HG02588 (cell line): Measurements from ENCODE around the gene CLECL1.
"Not testable (repeated sequence)": the region's sequence is repeated elsewhere in the genome, so short reads cannot be mapped to it uniquely, and the experiment has no call there.

Experiments used
- ATAC-seq: cut with Tn5 transposase; IDR thresholded peaks from one replicate; pipeline ENCODE4 v1.9.1; 2021; ENCODE audit warnings: mild to moderate bottlenecking, moderate library complexity; ENCODE audit not compliant: unreplicated experiment

CLECL1 gene

GRCh38 chr12:9699269-9699897, 33.5 kb downstream of the CLECL1 start:
- no peak for ATAC-seq

DNA sequence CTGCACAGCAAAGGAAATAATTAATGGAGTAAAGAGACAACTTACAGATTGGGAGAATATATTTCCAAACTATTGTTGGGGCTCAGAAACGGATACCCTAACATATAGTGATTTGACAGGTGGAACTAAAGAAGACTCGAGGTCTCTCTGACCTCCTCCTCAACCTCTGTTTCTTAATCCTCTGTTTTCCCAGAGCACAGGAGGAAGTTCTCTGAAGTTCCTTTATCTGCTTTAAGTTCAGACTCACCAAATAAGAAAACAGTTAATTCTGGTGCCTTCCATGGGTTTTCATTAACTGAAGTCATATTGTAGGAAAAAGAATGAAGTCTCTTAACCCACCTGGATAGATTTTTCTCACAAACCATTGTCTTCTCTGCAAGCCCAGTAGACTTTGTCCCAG, 34.2 kb downstream of the CLECL1 start:
- no peak for ATAC-seq

DNA sequence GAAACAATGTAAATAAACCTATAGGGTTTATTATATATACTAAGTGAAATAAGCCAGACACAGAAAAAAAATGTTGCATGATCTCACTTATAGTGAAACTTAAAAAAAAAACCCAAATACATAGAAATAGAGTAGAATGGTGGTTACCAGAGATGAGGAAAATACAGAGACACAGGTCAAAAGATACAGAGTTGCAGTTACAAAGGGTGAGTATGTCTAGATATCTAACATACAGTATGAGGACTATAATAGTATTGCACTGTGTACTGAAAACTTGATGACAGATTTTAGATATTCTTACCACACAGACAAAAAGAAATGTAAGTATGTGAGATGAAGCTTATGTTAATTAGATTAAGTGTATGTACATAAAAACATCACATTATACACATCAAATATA, 35.3 kb downstream of the CLECL1 start:
- ATAC-seq: no peak

DNA sequence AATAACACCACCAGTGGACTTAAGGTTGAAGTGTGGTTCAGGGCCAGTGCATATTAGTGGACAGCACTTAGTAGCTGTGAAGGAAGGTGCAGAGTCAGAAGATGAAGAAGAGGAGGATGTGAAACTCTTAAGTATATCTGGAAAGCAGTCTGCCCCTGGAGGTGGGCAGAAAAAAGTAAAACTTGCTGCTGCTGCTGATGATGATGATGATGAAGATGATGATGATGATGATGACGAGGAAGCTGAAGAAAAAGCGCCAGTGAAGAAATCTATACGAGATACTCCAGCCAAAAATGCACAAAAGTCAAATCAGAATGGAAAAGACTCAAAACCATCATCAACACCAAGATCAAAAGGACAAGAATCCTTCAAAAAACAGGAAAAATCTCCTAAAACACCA, 37.2 kb downstream of the CLECL1 start:
- ATAC-seq: not testable (repeated sequence)

DNA sequence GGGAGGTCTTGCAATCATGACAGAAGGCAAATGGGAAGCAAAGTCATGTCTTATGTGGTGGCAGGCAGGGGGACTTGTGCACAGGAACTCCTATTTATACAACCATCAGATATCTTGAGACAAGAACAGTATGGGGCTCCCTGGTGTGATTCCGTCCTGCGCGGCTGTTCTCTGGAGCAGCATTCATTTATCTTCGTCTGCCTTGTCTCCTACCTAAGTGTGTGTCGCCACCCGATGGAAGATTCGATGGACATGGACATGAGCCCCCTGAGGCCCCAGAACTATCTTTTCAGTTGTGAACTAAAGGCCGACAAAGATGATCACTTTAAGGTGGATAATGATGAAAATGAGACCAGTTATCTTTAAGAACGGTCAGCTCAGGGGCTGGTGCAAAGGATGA, 37.7 kb downstream of the CLECL1 start:
- ATAC-seq: not testable (repeated sequence)

DNA sequence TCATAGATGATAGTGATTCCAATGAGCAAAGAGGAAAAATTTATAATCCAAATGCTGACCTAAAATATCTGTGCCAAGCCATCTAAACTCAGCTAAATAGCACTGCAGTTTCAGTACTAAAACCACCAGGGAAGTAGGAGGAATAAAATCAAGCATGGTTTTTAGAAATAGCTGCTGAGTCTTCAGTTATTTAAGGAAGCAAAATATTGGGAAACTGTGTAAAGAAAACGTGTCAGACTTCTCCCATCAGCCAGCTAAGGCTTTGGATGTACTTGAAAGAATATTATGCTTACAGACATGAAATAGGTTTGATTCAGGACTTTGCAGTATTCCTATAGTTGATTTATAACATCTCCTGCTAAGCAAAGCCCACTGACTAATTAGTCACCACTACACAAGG, 38.7 kb downstream of the CLECL1 start:
- no peak for ATAC-seq

GRCh38 chr12:9692909-9693308, 40.0 kb downstream of the CLECL1 start:
- ATAC-seq: no peak

DNA sequence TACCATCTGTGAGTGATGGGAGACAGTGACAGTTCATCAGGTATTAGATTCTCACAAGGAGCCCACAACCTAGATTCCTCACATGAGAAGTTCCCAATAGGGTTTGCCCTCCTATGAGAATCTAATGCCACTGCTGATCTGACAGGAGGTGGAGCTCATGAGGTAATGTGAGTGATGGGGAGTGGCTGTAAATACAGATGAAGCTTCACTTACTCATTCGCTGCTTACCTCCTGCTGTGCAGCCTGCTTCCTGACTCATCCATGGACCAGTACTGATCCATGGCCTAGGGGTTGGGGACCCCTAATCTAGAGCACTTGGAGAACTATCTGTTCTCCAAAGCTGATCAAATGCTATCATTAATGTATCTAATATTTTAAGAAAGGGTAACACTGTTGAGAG, 45.7 kb downstream of the CLECL1 start:
- ATAC-seq: no peak

DNA sequence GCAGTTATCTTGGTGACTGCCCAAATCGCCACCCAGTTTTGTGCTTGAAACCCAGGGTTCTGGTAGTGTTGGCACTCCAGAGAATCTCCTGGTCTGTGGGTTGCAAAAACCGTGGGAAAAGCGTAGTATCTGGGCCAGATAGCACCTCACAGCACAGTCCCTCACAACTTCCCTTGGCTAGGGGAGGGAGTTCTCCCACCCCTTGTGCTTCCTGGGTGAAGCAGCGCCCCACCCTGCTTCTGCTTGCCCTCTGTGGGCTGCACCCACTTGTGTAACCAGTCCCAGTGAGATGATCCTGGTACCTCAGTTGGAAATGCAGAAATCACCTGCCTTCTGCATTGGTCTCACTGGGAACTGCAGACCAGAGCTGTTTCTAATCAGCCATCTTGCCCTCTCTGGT, 47.0 kb downstream of the CLECL1 start:
- no peak for ATAC-seq

- not testable (repeated sequence) for ATAC-seq
Observed at GRCh38 chr12:9685366-9685765, 47.5 kb downstream of the CLECL1 start.

DNA sequence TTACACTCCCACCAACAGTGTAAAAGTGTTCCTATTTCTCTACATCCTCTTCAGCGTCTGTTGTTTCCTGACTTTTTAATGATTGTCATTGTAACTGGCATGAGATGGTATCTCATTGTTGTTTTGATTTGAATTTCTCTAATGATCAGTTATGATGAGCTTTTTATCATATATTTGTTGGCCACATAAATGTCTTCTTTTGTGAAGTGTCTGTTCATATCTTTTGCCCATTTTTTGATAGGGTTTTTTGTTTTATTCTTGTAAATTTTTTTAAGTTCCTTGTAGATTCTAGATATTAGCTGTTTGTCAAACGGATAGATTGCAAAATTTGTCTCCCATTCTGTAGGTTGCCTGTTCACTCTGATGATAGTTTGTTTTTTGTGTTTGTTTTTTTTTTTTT, 49.9 kb downstream of the CLECL1 start:
- not testable (repeated sequence) for ATAC-seq

DNA sequence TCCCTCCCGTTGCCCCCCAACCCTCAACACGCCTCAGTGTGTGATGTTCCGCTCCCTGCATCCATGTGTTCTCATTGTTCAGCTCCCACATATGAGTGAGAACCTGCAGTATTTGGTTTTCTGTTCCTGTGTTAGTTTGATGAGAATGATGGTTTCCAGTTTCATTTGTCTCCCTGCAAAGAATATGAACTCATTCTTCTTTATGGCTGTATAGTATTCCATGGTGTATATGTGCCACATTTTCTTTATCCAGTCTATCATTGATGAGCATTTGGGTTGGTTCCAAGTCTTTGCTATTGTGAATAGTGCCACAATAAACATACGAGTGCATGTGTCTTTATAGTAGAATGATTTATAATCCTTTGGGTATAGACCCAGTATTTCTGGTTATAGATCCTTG, 50.4 kb downstream of the CLECL1 start:
- not testable (repeated sequence) for ATAC-seq

DNA sequence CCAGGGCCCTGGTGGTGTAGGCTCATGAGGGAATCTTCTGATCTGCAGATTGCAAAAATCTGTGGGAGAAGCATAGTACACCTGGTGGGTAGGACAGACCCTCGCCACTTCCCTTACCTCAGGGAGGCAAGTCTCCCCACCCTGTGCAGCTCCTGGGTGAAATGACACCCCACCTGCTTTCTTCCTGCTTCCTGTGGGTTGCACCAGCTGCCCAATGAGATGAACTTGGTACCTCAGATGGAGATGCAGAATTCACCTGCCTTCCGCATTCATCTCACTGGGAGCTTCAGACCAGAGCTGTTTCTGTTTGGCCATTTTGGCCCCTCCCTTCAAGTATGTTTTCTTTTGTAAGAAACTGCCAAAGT, 58.7 kb downstream of the CLECL1 start:
- ATAC-seq: no peak

DNA sequence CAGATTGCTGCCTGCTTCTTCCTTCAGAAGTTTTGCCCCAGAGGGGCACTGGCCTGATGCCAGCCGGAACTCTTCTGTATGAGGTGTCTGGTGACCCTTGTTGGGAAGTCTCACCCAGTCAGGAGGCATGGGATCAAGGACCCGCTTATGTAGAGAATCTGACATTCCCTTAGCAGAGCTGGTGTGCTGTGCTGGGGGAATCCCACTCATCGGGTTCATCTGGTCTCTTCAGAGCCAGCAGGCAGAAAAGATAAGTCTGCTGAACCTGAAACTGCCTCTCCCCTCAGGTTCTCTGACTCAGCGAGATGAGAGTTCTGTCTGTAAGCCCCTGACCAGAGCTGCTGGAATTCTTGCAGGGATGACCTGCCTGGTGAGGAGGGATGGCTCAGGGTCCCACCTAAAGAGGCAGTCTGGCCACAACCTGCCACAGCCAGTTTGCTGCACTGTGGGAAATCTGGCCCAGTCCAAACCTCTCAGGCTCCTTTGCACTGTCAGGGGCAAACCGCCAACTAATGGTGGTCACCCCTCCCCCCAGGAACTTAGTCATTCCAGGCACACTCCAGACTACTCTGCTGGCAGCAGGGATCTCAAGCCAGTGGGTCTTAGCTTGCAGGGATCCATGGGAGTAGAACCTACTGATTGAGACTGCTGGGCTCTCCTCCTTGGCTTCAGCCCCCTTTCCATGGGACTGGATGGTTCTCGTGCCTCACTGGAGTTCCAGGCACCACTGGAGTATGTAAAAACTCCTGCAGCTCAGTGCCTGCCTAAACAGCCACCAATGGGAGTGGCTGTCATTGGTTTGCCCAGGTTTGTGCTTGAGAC, 59.3 kb downstream of the CLECL1 start:
- no peak for ATAC-seq
